HEK293 (cell line): ENCODE results near the gene PLCD4.

Source experiments
- ATF2 ChIP-seq: fragments of 450-650 bp; formaldehyde crosslinking; IDR thresholded peaks from 2 replicates; pipeline ENCODE4 v1.5.1; 2016; ENCODE audit warnings: missing biosample characterization, missing genetic modification characterization, low read depth
- CTCF ChIP-seq: fragments of 450-650 bp; formaldehyde crosslinking; IDR thresholded peaks from 2 replicates; pipeline ENCODE4 v1.5.1; 2016; ENCODE audit warnings: missing biosample characterization, missing genetic modification characterization
- KLF16 ChIP-seq: fragments of 450-650 bp; formaldehyde crosslinking; IDR thresholded peaks from 2 replicates; pipeline ENCODE4 v1.5.1; 2017; ENCODE audit warnings: missing biosample characterization, missing genetic modification characterization
- KLF17 ChIP-seq: fragments of 450-650 bp; formaldehyde crosslinking; IDR thresholded peaks from 2 replicates; pipeline ENCODE4 v1.5.1; 2016; ENCODE audit warnings: missing biosample characterization, missing genetic modification characterization
- KLF7 ChIP-seq: fragments of 450-650 bp; formaldehyde crosslinking; IDR thresholded peaks from 2 replicates; pipeline ENCODE4 v1.5.1; 2016; ENCODE audit warnings: missing biosample characterization, missing genetic modification characterization, borderline replicate concordance
- PRDM4 ChIP-seq: fragments of 450-650 bp; formaldehyde crosslinking; IDR thresholded peaks from 2 replicates; pipeline ENCODE4 v1.5.1; 2017; ENCODE audit warnings: missing biosample characterization, missing genetic modification characterization
- SETDB1 ChIP-seq: IDR thresholded peaks from one replicate; pipeline ENCODE4 v1.6.1; 2017; ENCODE audit warnings: mild to moderate bottlenecking, low read length, moderate library complexity, mixed read lengths; ENCODE audit not compliant: insufficient read length
- TCF7L2 ChIP-seq: IDR thresholded peaks from 2 replicates; pipeline ENCODE4 v1.6.1; 2011; ENCODE audit warnings: low read depth, mild to moderate bottlenecking, inconsistent platforms, low read length, moderate library complexity, borderline replicate concordance
- YY1 ChIP-seq: fragments of 450-650 bp; formaldehyde crosslinking; IDR thresholded peaks from 2 replicates; pipeline ENCODE4 v1.5.1; 2018; ENCODE audit warnings: missing biosample characterization, missing genetic modification characterization
- ZBTB11 ChIP-seq: fragments of 450-650 bp; formaldehyde crosslinking; conservative IDR thresholded peaks from 2 replicates; pipeline ENCODE4 v1.5.1; 2016; ENCODE audit warnings: low read depth, missing biosample characterization, missing genetic modification characterization
- ZBTB6 ChIP-seq: fragments of 450-650 bp; formaldehyde crosslinking; IDR thresholded peaks from 2 replicates; pipeline ENCODE4 v1.5.1; 2017; ENCODE audit warnings: missing biosample characterization, missing genetic modification characterization
- ZIC2 ChIP-seq: fragments of 450-650 bp; formaldehyde crosslinking; IDR thresholded peaks from 2 replicates; pipeline ENCODE4 v1.5.1; 2016; ENCODE audit warnings: missing biosample characterization, missing genetic modification characterization
- ZNF133 ChIP-seq: fragments of 450-650 bp; formaldehyde crosslinking; IDR thresholded peaks from 2 replicates; pipeline ENCODE4 v1.5.1; 2016; ENCODE audit warnings: missing biosample characterization, missing genetic modification characterization
- ZNF148 ChIP-seq: fragments of 450-650 bp; formaldehyde crosslinking; IDR thresholded peaks from 2 replicates; pipeline ENCODE4 v1.5.0; 2017; ENCODE audit warnings: missing biosample characterization, missing genetic modification characterization, borderline replicate concordance
- ZNF266 ChIP-seq: fragments of 450-650 bp; formaldehyde crosslinking; IDR thresholded peaks from 2 replicates; pipeline ENCODE4 v1.5.1; 2016; ENCODE audit warnings: missing biosample characterization, missing genetic modification characterization, low read depth
- ZNF350 ChIP-seq: fragments of 450-650 bp; formaldehyde crosslinking; IDR thresholded peaks from 2 replicates; pipeline ENCODE4 v1.5.0; 2017; ENCODE audit warnings: missing biosample characterization, mild to moderate bottlenecking, missing genetic modification characterization
- ZNF394 ChIP-seq: fragments of 450-650 bp; formaldehyde crosslinking; IDR thresholded peaks from 2 replicates; pipeline ENCODE4 v1.5.1; 2016; ENCODE audit warnings: missing biosample characterization, missing genetic modification characterization, mild to moderate bottlenecking, moderate library complexity, borderline replicate concordance
- ZNF501 ChIP-seq: fragments of 450-650 bp; formaldehyde crosslinking; IDR thresholded peaks from 2 replicates; pipeline ENCODE4 v1.5.1; 2016; ENCODE audit warnings: missing biosample characterization, missing genetic modification characterization
- ZNF513 ChIP-seq: fragments of 450-650 bp; IDR thresholded peaks from 2 replicates; pipeline ENCODE4 v1.5.1; 2018; ENCODE audit warnings: missing biosample characterization, missing genetic modification characterization
- ZNF571 ChIP-seq: fragments of 450-650 bp; formaldehyde crosslinking; IDR thresholded peaks from 2 replicates; pipeline ENCODE4 v1.5.0; 2017; ENCODE audit warnings: missing biosample characterization, missing genetic modification characterization
- ZNF776 ChIP-seq: fragments of 450-650 bp; formaldehyde crosslinking; IDR thresholded peaks from 2 replicates; pipeline ENCODE4 v1.5.0; 2017; ENCODE audit warnings: missing biosample characterization, missing genetic modification characterization, borderline replicate concordance
- ZNF785 ChIP-seq: fragments of 450-650 bp; formaldehyde crosslinking; IDR thresholded peaks from 2 replicates; pipeline ENCODE4 v1.5.1; 2016; ENCODE audit warnings: missing biosample characterization, missing genetic modification characterization

Gene PLCD4

GRCh38 chr2:218569661-218570500 lies 37.8 kb upstream of the PLCD4 start (continued):
- TF ChIP-seq ATF2 (tag by site-specific recombination), result peak; percentile 93
- no peak for TF ChIP-seq CTCF (tag by site-specific recombination)
- TF ChIP-seq ZNF350 (tag by site-specific recombination), result no peak
- TF ChIP-seq ZNF785 (tag by site-specific recombination), result no peak
- TF ChIP-seq ZNF148, result no peak
- no peak for TF ChIP-seq ZNF513 (tag by site-specific recombination)
- no peak for TF ChIP-seq ZNF776 (tag by site-specific recombination)
- TF ChIP-seq ZBTB6 (tag by site-specific recombination), result no peak
- no peak for TF ChIP-seq ZIC2 (tag by site-specific recombination)
- TF ChIP-seq ZNF133, result no peak
- no peak for TF ChIP-seq KLF7 (tag by site-specific recombination)
- no peak for TF ChIP-seq SETDB1
- TF ChIP-seq ZNF266 (tag by site-specific recombination), result no peak
- TF ChIP-seq ZNF501 (tag by site-specific recombination), result peak; percentile 12; the same call in 1 of the 2 replicates
- no peak for TF ChIP-seq ZNF571
- peak; percentile 57; the same call in 1 of the 2 replicates for TF ChIP-seq ZNF394 (tag by site-specific recombination)
- no peak for TF ChIP-seq TCF7L2
- TF ChIP-seq KLF16, result no peak
- TF ChIP-seq PRDM4 (tag by site-specific recombination), result no peak
- TF ChIP-seq KLF17 (tag by site-specific recombination), result 0 out of 2 replicates have a peak, but pooled peaks have one; percentile 34
- TF ChIP-seq ZBTB11 (tag by site-specific recombination), result no peak
- TF ChIP-seq YY1 (tag by site-specific recombination), result no peak
